ENCODE measurements around the gene KRT76. TPM values are rescaled to one million over a fixed set of nuclear protein-coding genes. Genes with fewer than 3 reads are reported as not detected.
"Not testable (repeated sequence)": the region's sequence is repeated elsewhere in the genome, so short reads cannot be mapped to it uniquely, and the experiment has no call there.

KRT76 gene
- total and polyA plus RNA-seq, 5 experiments from 2014 or later: not detected

DNA sequence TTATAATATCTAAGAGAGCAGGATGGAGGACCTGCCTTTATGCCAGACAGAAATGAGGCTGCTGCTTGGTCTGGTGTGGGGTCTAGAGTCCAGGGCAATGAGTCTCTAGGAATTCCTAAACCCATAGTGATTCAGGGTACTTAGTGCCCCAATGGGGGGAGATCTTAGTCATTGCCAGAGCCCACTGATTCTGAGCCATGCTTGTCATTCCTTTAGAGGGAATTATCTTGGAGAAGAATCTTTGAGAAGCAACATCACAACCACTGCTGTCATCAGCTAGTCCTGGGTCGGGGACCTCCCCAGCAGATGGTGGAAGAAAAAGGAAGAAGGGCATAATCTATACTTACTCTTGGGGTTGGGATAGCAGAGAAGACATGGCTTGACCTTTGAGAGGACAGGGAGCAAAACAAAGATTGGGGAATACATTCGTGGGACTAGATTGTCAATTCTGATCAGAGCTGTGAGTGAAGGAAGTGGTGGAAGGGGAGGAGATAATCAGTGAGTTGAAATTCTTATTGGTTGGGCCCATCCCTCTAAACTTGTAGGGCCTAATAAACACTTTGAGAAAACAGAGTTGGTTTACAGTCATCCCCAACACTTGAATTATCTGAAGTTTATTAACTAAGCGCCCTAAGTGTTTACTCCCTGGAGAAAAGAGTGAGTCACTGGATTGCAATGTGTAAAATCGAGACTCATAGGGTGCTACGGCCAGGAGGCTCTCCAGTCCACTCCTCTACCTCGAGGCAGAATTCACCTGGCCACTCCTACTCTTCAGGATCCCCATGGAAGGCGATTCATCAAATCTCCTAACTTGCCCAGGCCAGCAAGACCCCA lies 21.7 kb upstream of the KRT76 start:
- Mint-ChIP-seq H3K9me3 (no peaks in the 10 kb centered on the region), H3K27ac (peak overlapping the region in 1 of 10 donors; percentile 36), H3K36me3 (no peaks in the 10 kb centered on the region), H3K4me1 (peaks cover 0 to 15% (median 4%) of the 10 kb centered on the region in 4 donors), H3K4me3 (no peak overlapping the region), H3K27me3 (peaks cover 0 to 3% (median 0%) of the 10 kb centered on the region in 5 donors)
- POLR2A ChIA-PET: no interaction called here
- no peak for ATAC-seq
- no peak for DNase-seq

DNA sequence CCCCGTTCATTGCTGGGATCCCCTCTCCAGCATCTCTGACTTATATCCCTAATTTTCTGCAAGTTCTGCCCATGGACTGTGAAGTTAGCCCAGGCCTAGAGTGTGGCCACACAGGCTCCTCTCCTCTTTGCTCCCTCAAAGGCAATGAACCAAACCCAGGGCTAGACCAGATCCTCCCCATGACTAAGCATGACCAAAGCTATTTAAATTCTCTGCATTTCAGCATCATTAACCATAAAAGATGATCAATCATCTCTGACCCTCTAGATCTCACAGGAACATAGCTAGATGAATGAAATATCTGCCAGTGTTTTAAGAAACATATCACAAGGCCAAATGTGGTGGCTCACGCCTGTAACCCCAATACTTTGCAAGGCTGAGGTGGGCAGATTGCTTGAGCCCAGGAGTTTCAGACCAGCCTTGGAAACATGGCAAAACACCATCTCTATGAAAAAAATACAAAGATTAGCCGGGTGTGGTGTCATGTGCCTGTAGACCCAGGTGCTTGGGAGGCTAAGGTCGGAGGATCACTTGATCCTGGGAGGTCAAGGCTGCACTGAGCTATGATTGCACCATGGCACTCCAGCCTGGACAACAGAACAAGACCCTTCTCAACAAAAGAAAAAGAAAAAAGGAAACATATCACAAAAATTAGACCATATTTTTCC lies 21.0 kb upstream of the KRT76 start:
- Mint-ChIP-seq H3K9me3 (no peaks in the 10 kb centered on the region), H3K27me3 (peaks cover 0 to 3% (median 0%) of the 10 kb centered on the region in 5 donors), H3K4me1 (peaks cover 0 to 16% (median 4%) of the 10 kb centered on the region in 4 donors), H3K27ac (no peak overlapping the region), H3K36me3 (no peaks in the 10 kb centered on the region), H3K4me3 (no peak overlapping the region)
- ATAC-seq (no peak), DNase-seq (no peak)
- POLR2A ChIA-PET: no interaction called here

DNA sequence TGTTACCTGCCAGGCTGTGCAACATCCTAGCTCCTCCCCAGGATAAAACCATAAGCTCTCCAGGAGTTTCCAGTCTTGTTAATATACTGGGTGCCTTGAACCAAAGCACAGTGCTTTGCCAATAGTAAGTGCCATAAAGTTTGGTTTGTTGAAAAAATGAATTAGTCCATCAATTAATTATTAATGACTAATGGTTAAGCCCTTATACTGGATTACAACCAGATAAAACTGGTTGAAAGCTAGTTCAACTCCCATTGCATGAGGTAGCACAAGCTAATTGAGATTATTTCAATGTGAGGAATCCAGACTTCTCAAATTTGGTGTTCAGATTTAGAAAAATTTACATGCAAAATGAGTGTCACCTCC lies 20.4 kb upstream of the KRT76 start:
- DNase-seq (no peak), ATAC-seq (no peak)
- H3K27ac Mint-ChIP-seq: peak overlapping the region in 1 of 10 donors; percentile 19
- H3K9me3 Mint-ChIP-seq: no peaks in the 10 kb centered on the region
- no peak overlapping the region for H3K4me3 Mint-ChIP-seq
- POLR2A ChIA-PET: no interaction called here
- H3K27me3 Mint-ChIP-seq: peaks cover 0 to 3% (median 0%) of the 10 kb centered on the region in 5 donors
- peaks cover 0 to 16% (median 4%) of the 10 kb centered on the region in 4 donors for H3K4me1 Mint-ChIP-seq
- no peaks in the 10 kb centered on the region for H3K36me3 Mint-ChIP-seq

DNA sequence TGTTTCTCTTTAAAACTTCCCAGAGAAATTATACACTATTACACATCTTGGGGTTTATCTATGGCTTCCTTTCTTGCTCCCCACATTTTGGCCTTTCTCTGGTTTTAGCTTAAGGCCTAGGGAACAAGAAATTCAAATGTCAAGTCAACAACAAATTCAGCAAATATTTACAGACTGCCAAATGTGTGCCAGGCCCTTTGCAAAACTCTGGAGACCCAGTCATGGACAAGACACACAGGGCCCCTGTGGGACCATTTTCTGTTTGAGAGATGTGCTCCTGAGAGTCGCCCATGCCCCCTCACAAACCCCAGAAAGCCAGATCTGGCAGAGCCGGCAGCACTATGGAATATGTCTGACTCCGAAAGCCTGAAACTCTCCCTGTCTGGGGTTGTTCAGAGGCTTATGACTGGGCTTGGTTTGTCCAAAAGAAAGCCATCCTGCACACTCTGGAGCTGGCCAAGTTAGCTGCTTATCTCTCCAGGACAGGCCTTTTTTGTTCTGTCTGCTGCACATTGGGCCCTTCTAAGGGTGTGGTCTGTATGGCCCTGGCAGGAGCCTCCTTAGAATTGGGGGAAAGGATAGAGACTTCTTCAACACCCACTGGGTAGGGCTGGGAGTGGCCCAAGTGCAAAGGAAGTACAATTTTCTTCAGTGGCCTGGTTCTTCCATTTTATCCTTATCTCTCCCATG lies 19.8 kb upstream of the KRT76 start:
- POLR2A ChIA-PET: no interaction called here
- peaks cover 0 to 13% (median 4%) of the 10 kb centered on the region in 4 donors for H3K4me1 Mint-ChIP-seq

DNA sequence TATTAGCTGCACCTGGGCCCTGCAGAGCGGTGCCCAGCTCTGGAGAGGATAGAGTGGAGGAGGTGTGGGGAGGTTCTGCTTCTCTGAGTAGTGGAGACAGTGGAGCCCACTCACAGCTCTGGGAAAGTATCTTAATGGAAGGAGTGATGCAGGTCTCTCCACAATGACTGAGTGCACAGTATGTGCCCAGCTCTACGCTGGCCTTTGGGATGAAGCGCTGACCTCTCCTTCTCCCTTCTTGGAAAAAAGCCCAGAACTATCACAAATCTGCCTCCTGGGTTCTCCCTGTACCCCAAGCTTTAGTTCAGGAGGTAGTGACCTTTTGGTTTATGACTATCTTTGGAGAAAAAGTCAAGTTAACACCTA lies 19.3 kb upstream of the KRT76 start:
- Mint-ChIP-seq H3K36me3 (no peaks in the 10 kb centered on the region), H3K9me3 (no peaks in the 10 kb centered on the region), H3K4me1 (peaks cover 0 to 14% (median 5%) of the 10 kb centered on the region in 4 donors), H3K4me3 (no peak overlapping the region), H3K27ac (no peak overlapping the region), H3K27me3 (peaks cover 0 to 7% (median 2%) of the 10 kb centered on the region in 5 donors)
- DNase-seq (no peak), ATAC-seq (no peak)
- POLR2A ChIA-PET: no interaction called here

More for the DNA sequence above, 19.8 kb upstream of the KRT76 start:
- Mint-ChIP-seq H3K27ac (peak overlapping the region in 1 of 10 donors; percentile 19), H3K27me3 (peaks cover 0 to 3% (median 0%) of the 10 kb centered on the region in 5 donors), H3K4me3 (no peak overlapping the region), H3K9me3 (no peaks in the 10 kb centered on the region), H3K36me3 (no peaks in the 10 kb centered on the region)
- DNase-seq (no peak), ATAC-seq (no peak)

DNA sequence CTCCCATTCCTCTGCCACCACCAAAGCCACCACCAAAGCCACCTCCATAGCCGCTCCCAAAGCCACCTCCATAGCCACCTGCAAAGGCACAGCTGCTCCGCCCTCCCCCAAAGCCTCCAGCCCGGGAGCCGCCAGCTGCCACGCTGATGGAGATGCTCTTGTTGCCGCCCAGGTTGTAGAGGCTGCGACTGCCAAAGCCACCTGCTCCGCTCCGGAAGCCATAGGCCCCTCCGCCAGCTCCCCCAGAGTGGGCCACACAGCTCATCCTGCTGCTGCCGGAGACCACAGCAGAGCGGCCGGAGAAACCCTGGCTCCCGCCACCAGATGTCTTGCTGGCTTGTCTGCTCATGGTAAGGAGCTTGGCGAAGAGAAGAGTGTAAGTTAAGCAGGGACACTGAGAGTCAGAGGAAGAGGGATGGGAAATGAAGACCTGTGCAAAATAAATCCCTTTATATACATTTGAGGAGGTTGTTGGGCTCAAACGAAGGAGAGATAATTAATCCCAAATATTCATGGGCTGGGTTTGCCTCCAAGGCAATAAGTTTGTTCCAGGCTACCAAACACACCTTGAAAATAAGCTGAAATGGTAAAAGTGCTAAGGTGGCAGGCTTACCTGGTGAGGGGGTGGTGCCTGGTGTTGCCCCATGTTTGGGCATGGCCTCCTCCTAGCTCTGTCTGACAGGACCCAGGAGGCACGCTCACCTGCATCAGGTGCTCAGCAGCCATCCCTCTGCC lies 18.7 kb upstream of the KRT76 start, which contains the start of gene KRT3:
Gene KRT3 (minus strand): TSS at position 424 of the 735 bp plus-strand sequence. CDS start 75 bp downstream, at position 349.
- DNase-seq: no peak
- no peaks in the 10 kb centered on the region for H3K9me3 Mint-ChIP-seq
- H3K27me3 Mint-ChIP-seq: peaks cover 0 to 7% (median 2%) of the 10 kb centered on the region in 5 donors
- POLR2A ChIA-PET: no interaction called here
- peak within 1 kb of the TSS in 1 of 10 donors; percentile 39 for H3K27ac Mint-ChIP-seq
- H3K4me3 Mint-ChIP-seq: no peak within 1 kb of the TSS
- peaks cover under 1 to 13% (median 5%) of the 10 kb centered on the region in 4 donors for H3K4me1 Mint-ChIP-seq
- no peaks in the 10 kb centered on the region for H3K36me3 Mint-ChIP-seq
- no peak for ATAC-seq

DNA sequence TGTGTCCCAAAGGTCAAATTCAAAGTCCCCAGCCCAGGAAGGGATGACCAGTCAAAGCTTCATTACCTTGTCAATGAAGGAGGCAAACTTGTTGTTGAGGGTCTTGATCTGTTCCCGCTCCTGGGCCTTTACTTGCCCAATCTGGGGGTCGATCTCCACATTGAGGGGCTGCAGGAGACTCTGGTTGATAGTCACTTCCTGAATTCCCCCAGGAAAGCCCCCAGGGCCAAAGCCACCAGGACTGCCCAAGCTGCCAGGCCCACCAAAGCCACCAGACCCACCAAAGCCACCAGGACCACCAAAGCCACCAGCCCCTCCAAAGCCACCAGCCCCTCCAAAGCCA lies 18.2 kb upstream of the KRT76 start:
- POLR2A ChIA-PET, DNase-seq, H3K36me3 Mint-ChIP-seq, ATAC-seq, H3K4me3 Mint-ChIP-seq, H3K9me3 Mint-ChIP-seq: not testable (repeated sequence)
- H3K4me1 Mint-ChIP-seq: peaks cover 6 to 17% (median 8%) of the 10 kb centered on the region in 4 donors
- peaks cover 2 to 12% (median 7%) of the 10 kb centered on the region in 5 donors for H3K27me3 Mint-ChIP-seq
- H3K27ac Mint-ChIP-seq: peak overlapping the region in 1 of 10 donors; percentile 39

DNA sequence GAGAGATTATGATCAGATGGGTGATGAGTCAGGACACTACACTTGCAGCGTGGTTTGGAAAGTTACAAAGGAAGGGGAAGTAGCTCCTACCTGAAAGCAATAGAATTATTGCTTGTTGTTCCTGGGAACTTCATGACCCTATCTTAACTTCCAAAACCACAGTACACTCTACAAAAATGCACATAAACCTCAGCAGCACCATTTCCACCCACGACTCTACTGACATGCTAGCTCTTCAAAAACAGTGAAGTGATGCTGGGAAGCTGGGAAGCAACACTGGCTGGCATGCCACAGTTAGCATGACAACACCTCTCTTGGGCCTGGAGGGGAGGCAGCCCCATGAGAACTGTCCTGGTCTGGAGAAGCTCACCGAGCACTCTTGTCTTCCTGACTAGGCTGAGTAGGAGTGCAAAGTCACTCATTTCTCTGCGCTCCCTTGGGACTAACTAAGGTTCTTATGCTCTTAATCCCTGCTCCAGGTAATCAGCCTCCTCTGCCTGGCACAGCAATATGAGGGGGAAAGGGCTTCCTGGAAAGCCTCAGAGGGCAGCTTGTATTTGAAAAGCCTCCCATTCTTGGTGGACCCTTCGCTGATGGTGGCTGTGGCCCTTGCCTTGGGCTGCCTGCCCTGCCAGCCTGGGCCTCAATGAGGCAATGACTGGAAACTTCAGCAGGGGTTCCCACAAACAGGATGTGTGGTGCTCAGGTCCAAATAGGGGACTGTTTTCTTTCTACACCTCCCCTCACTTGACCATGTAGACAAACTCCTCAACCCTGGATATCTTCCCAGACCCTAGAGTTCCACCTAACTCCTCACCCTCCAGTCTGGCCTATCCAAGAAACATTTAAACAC lies 17.6 kb upstream of the KRT76 start:
- H3K27me3 Mint-ChIP-seq: peaks cover 2 to 14% (median 11%) of the 10 kb centered on the region in 5 donors
- ATAC-seq (no peak), DNase-seq (no peak)
- H3K4me1 Mint-ChIP-seq: peaks cover 11 to 18% (median 12%) of the 10 kb centered on the region in 4 donors
- no peaks in the 10 kb centered on the region for H3K9me3 Mint-ChIP-seq
- POLR2A ChIA-PET: interaction anchor here (1.1 kb wide), 1 partner anchor 22 kb away, joined by 3 read pairs; no protein-coding TSS in a partner anchor
- no peak overlapping the region for H3K4me3 Mint-ChIP-seq
- peak overlapping the region in 2 of 10 donors; percentile 17 to 39 for H3K27ac Mint-ChIP-seq
- no peaks in the 10 kb centered on the region for H3K36me3 Mint-ChIP-seq

DNA sequence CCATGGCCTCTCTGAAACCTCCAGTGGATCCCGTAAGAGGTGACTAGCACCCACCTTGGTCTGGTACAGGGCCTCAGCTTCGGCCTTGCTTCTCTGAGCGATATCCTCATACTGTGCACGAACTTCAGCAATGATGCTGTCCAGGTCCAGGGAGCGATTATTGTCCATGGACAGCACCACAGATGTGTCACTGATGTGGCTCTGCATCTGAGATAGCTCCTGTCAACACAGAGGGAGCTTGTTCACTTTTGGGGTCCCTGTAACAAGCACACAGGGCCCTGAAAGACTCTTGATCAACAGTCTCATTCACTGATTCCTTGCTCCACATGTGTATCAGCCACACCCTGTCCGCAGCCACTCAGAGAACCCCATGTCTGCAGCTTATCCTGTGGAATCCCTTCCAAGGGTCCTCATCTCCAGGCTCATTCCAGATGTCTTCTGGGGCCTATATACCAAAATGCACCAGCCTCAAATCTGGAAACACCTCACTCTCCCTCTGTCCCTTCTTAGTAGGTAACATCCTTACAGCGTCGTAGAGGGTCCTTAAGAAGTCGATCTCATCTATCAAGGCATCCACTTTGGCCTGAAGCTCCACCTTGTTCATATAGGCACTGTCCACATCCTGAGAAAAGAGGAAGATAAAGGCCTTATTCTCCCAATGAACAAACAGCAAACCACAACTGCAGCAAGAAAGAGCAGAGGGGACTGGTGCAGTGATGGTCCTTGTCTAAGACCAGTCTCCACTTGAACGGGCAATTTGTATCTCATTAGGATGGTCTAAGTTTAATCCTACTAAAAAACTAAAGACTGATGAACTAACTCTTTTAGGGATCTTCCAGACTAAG lies 15.3 kb upstream of the KRT76 start:
- H3K9me3 Mint-ChIP-seq: no peaks in the 10 kb centered on the region
- H3K4me1 Mint-ChIP-seq: peaks cover 18 to 24% (median 22%) of the 10 kb centered on the region in 4 donors
- H3K27me3 Mint-ChIP-seq: peaks cover 12 to 33% (median 28%) of the 10 kb centered on the region in 5 donors
- no peaks in the 10 kb centered on the region for H3K36me3 Mint-ChIP-seq
- POLR2A ChIA-PET: no interaction called here
- no peak for ATAC-seq
- peak overlapping the region in 2 of 10 donors; percentile 3 to 17 for H3K27ac Mint-ChIP-seq
- DNase-seq: no peak
- no peak overlapping the region for H3K4me3 Mint-ChIP-seq

DNA sequence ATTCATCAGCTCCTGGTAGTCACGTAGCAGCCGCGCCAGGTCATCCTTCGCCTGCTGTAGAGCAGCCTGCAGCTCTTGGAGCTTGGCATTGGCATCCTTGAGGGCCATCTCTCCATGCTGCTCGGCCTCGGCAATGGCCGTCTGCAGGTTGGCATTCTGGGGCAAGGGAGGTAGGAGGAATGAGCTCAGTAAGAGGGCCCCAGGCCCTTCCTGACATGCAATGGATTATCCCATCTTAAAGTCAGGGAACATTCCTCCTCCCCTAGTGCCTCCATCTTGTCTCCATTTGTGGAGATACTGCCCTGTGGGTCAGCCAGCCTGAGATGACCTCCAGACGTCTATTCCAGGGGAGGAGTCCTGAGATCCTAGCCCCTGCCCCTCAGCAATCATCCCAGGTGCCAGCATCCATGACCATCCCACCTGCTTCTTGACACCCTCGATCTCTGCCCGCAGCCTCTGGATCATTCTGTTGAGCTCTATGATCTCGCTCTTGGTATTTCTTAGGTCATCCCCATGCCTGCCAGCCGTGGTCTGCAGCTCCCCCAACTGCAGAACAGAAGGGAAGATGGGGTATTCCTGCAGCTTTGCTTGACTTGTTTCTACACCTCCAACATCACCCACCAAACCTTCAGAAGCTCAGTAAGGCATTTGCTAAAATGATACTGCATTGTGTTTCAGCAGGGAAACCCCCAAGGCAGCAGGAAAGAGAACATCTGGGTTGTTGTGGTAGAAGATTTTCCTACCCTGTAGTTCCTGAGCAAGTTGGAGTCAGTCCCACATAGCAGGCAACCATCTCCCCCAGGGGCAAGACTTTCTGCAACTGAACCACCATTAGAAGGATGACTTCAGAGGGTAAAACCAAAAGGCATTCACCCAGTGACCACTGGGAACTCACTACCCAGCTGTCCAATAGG lies 14.4 kb upstream of the KRT76 start:
- H3K4me3 Mint-ChIP-seq: no peak overlapping the region
- POLR2A ChIA-PET: interaction anchor here (1.3 kb wide), 1 partner anchor 181 kb away, joined by 4 read pairs; no protein-coding TSS in a partner anchor
- no peaks in the 10 kb centered on the region for H3K36me3 Mint-ChIP-seq
- H3K4me1 Mint-ChIP-seq: peaks cover 18 to 24% (median 22%) of the 10 kb centered on the region in 4 donors
- DNase-seq (no peak), ATAC-seq (no peak)
- H3K9me3 Mint-ChIP-seq: no peaks in the 10 kb centered on the region
- peaks cover 12 to 33% (median 28%) of the 10 kb centered on the region in 5 donors for H3K27me3 Mint-ChIP-seq
- peak overlapping the region in 2 of 10 donors; percentile 41 to 75 for H3K27ac Mint-ChIP-seq
